ENCODE results near the gene CDH19.
A peak's percentile ranks its signal among the peaks of the same experiment; 100 is the strongest.

CDH19 gene

DNA sequence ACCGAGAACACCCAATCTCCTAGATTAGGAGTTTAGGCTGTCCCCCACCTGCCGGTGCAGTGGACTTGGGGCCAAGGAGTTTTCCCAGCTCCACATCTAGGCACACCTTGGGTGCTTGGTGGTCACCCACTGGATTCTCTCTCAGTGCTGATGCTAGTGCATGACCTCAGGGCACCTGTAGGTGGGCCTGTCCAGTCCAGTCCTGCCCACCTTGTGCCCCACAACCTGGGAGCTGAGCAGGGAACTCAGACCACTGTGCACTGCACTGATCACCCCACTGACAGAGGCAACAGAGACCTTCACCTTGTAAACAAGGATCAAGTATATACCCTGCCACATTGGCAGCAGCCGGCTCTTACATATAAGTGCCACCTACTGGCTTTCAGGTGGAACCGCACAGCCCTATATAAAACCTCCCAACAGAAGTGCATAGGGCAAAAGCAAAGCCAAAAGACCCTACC is 12.7 kb upstream of the CDH19 start:
- TF ChIP-seq, protein P1, sequence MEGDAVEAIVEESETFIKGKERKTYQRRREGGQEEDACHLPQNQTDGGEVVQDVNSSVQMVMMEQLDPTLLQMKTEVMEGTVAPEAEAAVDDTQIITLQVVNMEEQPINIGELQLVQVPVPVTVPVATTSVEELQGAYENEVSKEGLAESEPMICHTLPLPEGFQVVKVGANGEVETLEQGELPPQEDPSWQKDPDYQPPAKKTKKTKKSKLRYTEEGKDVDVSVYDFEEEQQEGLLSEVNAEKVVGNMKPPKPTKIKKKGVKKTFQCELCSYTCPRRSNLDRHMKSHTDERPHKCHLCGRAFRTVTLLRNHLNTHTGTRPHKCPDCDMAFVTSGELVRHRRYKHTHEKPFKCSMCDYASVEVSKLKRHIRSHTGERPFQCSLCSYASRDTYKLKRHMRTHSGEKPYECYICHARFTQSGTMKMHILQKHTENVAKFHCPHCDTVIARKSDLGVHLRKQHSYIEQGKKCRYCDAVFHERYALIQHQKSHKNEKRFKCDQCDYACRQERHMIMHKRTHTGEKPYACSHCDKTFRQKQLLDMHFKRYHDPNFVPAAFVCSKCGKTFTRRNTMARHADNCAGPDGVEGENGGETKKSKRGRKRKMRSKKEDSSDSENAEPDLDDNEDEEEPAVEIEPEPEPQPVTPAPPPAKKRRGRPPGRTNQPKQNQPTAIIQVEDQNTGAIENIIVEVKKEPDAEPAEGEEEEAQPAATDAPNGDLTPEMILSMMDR (IDR thresholded peaks at IDR 0.05; ENCODE audit: low read depth, low read length) = peak; percentile 52
- no peak overlapping the region for H3K4me3 ChIP-seq (replicated peaks in 1 of 2; ENCODE audit: low read depth in 2 of 2, low read length in 2 of 2)
- peak; percentile 16 to 35 for DNase-seq (ENCODE audit: low read depth in 2 of 2)

DNA sequence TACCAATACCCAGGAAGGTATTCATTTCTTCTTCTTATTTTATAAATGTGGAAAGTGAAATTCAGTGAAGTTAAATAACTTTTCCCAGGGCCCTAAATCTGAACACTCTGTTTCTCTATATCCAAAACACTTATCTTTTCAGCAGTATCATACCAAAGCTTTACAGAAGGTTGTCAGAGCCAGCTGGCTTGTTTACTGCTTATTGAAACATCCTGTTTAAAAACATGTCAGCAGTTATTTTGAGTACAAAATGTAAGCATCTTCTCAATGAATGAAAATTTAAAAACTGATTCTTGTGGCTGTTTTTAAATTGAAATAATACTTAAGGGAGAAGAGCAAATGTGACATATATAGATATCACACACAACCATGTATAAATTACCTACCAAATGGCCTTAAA is 11.3 kb upstream of the CDH19 start:
- DNase-seq (ENCODE audit: low read depth in 2 of 2) = no peak
- no peak overlapping the region for H3K4me3 ChIP-seq (replicated peaks in 1 of 2; ENCODE audit: low read depth in 2 of 2, low read length in 2 of 2)
- TF ChIP-seq, protein P1 (IDR thresholded peaks at IDR 0.05; ENCODE audit: low read depth, low read length) = no peak

DNA sequence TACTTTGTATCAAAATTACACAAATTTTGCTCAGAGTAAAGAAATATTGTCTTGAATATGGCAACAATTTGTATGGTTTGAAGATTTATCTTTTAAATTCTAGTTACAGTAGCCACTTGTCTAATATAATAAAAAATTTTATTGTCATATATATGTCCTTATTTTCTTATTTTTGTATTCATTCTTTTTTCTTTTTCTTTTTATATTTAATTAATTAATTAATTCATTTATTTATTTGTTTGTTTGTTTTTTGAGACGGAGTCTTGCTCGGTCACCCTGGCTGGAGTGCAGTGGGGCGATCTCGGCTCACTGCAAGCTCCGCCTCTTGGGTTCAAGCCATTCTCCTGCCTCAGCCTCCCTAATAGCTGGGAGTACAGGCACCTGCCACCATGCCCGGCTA is 3.7 kb upstream of the CDH19 start:
- no peak overlapping the region for H3K4me3 ChIP-seq (replicated peaks in 1 of 2; ENCODE audit: low read depth in 2 of 2, low read length in 2 of 2)
- no peak for DNase-seq (ENCODE audit: low read depth in 2 of 2)
- TF ChIP-seq, protein P1 (IDR thresholded peaks at IDR 0.05; ENCODE audit: low read depth, low read length) = no peak

DNA sequence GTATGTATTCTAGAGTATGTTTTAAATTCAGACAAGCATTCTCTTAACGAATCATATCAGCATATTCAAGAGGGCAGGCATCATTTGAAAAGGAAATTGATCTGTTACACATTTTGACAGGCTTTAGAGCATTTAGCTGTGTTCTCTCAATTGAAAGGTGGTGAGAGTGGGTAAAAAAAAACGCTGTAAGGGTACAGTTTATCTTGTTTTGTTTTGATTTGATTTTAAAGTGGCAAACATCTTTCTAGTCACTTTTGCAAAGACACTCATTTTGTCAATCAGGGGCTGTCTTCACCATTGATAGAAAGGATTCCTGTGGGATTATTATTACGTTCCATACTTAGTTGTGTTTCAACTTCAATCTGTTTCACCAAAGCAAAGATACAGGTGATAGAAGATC is 2.2 kb downstream of the CDH19 start:
- TF ChIP-seq, protein P1 (IDR thresholded peaks at IDR 0.05; ENCODE audit: low read depth, low read length) = no peak
- peak in 1 of 2 donors; percentile 13 for DNase-seq (ENCODE audit: low read depth in 2 of 2)

DNA sequence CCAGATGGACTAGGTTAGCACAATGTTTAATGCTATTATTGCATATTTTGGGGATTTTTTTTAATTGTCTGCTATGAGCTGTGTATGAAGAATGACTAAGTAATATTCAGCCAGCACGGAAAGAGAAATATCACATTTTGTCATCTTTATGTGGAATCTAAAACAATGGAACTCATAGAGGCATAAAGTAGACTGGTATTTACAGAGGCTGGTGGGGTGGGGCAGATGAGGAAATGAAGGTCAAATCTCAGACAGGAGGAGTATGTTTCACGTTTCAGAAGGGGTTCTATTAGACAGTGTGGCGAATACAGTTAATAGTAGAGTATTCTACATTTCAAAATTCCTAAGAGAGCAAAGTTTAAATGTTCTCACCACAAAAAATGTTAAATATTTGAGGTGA is 4.7 kb downstream of the CDH19 start:
- DNase-seq (ENCODE audit: low read depth in 2 of 2) = peak; percentile 24 to 84
- H3K4me3 ChIP-seq (replicated peaks in 1 of 2; ENCODE audit: low read depth in 2 of 2, low read length in 2 of 2) = no peak overlapping the region
- TF ChIP-seq, protein P1 (IDR thresholded peaks at IDR 0.05; ENCODE audit: low read depth, low read length) = no peak

More for the DNA sequence above, 2.2 kb downstream of the CDH19 start:
- peak overlapping the region in 1 of 2 donors; percentile 22 for H3K4me3 ChIP-seq (replicated peaks in 1 of 2; ENCODE audit: low read depth in 2 of 2, low read length in 2 of 2)

DNA sequence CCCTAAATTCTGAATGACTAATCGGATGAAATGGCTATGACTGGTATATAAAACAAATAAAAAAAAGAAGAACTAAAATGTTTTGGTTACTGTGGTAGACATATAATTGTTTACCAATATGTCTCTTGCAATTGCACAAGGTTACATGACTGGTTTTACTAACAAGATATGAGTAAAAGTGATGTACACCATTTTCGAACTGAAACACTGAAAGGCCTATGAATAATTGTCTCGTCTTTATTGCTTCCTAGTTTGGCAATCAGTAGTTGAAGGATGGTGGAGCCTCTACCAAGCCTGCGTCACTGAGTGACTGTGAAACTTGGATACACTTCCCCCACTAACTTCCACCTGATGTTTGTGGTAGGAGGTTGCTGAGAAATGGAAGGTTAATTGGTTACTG is 16.5 kb downstream of the CDH19 start:
- peak in 1 of 2 donors; percentile 14 for DNase-seq (ENCODE audit: low read depth in 2 of 2)
- H3K4me3 ChIP-seq (replicated peaks in 1 of 2; ENCODE audit: low read depth in 2 of 2, low read length in 2 of 2) = no peak overlapping the region
- TF ChIP-seq, protein P1 (IDR thresholded peaks at IDR 0.05; ENCODE audit: low read depth, low read length) = no peak

DNA sequence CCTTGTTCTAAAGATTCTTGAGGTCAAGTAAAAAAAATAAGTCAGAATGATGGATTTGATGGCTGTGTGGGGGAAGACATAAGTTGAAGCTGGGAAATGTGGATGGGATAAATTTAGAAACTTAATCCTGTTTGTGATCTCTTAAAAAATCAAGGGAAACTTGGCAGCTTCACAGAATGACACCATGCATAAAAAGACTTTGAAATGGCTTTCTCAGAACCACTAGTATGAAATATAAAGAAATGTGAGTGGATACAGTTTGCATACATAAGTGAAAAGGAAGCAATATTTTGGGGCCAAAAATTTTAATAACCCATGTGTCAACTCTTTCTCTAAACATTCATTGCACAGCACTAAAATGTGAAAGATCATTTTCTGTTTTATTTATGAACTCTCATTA is 21.7 kb downstream of the CDH19 start:
- DNase-seq (ENCODE audit: low read depth in 2 of 2) = no peak
- H3K4me3 ChIP-seq (replicated peaks in 1 of 2; ENCODE audit: low read depth in 2 of 2, low read length in 2 of 2) = no peak overlapping the region
- TF ChIP-seq, protein P1 (IDR thresholded peaks at IDR 0.05; ENCODE audit: low read depth, low read length) = no peak

Measured in cardiac fibroblast (primary cell).